K562 (cell line): ENCODE measurements around the gene MED15. TPM values are rescaled to one million over a fixed set of nuclear protein-coding genes. Genes with fewer than 3 reads are reported as not detected.

Experiments
- ATAC-seq: fragments of 200-7000 bp; cut with Tn5 transposase; 3 replicates; pipeline ENCODE4 v1.9.1; 2020; ENCODE audit warnings: moderate library complexity
- BruUV-seq: library from RNA; stranded (reverse); fragments of 400-500 nt; replicated peaks from 2 replicates; lab custom pipeline; 2021; lab: Mats Ljungman, UMichigan
- CTCF ChIA-PET: fragments of 300-600 bp; formaldehyde crosslinking; extraction: SDS; loops from one replicate; lab custom pipeline; 2021; ENCODE audit warnings: low intra/inter-chr PET ratio; lab: Yijun Ruan, JAX
- POLR2A ChIA-PET: fragments of 300-600, 350-650 bp; sonication (Branson Sonifier 250); formaldehyde crosslinking; extraction: SDS; loops from one replicate; lab custom pipeline; 2021; ENCODE audit warnings: antibody characterized with exemption, inconsistent platforms; lab: Yijun Ruan, JAX
- DNase-seq, 4 experiments: peaks; one replicate each; pipeline versions ENCODE4 v3.0.0 to v3.0.0-alpha.2; 2011 to 2018; ENCODE audit warnings: low spot score in 3 of 4, mixed read lengths in 3 of 4; ENCODE audit errors: extremely low read depth in 1 of 4
- FAIRE-seq: peaks from 2 replicates; lab custom pipeline; 2011; peaks lifted over from hg19 to GRCh38; lab: Jason Lieb, UNC
- H2AFZ ChIP-seq: 2 replicates; pipeline ENCODE4 v1.6.0; 2011; ENCODE audit warnings: low read depth, low read length, control low read depth, inconsistent platforms
- H3K27ac ChIP-seq: fragments of 200-600 bp; 3 replicates; pipeline ENCODE4 v1.8.0; 2011; ENCODE audit warnings: low read depth, mild to moderate bottlenecking, control low read depth, inconsistent platforms, low read length, moderate library complexity, mixed read lengths; ENCODE audit errors: extremely low read depth
- H3K27me3 ChIP-seq, 2 experiments: fragments of 300-600 bp in 1 of 2; 2 replicates in 1 of 2; 3 replicates in 1 of 2; pipeline versions ENCODE4 v1.6.0 to v1.8.0; 2011; ENCODE audit warnings: inconsistent platforms in 2 of 2, low read length in 2 of 2, mild to moderate bottlenecking in 1 of 2, mixed read lengths in 1 of 2, moderate library complexity in 1 of 2; ENCODE audit not compliant: control insufficient read depth in 2 of 2, insufficient read depth in 2 of 2
- H3K36me3 ChIP-seq: fragments of 300-600 bp; 3 replicates; pipeline ENCODE4 v1.8.0; 2011; ENCODE audit warnings: mild to moderate bottlenecking, low read length, inconsistent platforms; ENCODE audit not compliant: control insufficient read depth, insufficient read depth
- H3K4me1 ChIP-seq, 2 experiments: fragments of 200-600 bp in 1 of 2; replicated peaks in 1 of 2; 2 replicates in 1 of 2; 3 replicates in 1 of 2; pipeline versions ENCODE4 v1.5.1 to v1.8.0; 2011; ENCODE audit warnings: inconsistent platforms in 2 of 2, low read length in 2 of 2, mild to moderate bottlenecking in 1 of 2, mixed read lengths in 1 of 2, moderate library complexity in 1 of 2; ENCODE audit not compliant: control insufficient read depth in 2 of 2, insufficient read depth in 2 of 2
- H3K4me2 ChIP-seq: 2 replicates; pipeline ENCODE4 v1.6.1; 2011; ENCODE audit warnings: low read length, control low read depth, inconsistent platforms, mixed read lengths; ENCODE audit not compliant: insufficient read depth
- H3K4me3 ChIP-seq: fragments of 200-600 bp; sonication (generic), shearing (Covaris generic); 2 replicates; pipeline ENCODE4 v1.5.1; 2016; ENCODE audit warnings: control low read depth, inconsistent platforms
- H3K79me2 ChIP-seq: fragments of 200-600 bp; 3 replicates; pipeline ENCODE4 v1.8.0; 2011; ENCODE audit warnings: low read length, inconsistent platforms; ENCODE audit not compliant: control insufficient read depth, insufficient read depth
- H3K9ac ChIP-seq, 2 experiments: 2 replicates each; pipeline versions ENCODE4 v1.6.0 to v1.6.1; 2011; ENCODE audit warnings: low read depth in 2 of 2, low read length in 2 of 2, control low read depth in 1 of 2, inconsistent platforms in 1 of 2, mild to moderate bottlenecking in 1 of 2, mixed read lengths in 1 of 2; ENCODE audit not compliant: insufficient read depth in 1 of 2
- H3K9me1 ChIP-seq: one replicate; pipeline ENCODE4 v1.6.0; 2011; ENCODE audit warnings: inconsistent platforms, mild to moderate bottlenecking, low read length, moderate library complexity; ENCODE audit not compliant: control insufficient read depth, insufficient read depth
- H3K9me3 ChIP-seq: replicated peaks from 2 replicates; pipeline ENCODE4 v1.5.1; 2011; ENCODE audit warnings: low read depth, low read length, inconsistent platforms; ENCODE audit not compliant: control insufficient read depth, insufficient read depth
- H4K20me1 ChIP-seq: replicated peaks from 2 replicates; pipeline ENCODE4 v1.6.1; 2011; ENCODE audit warnings: low read length, inconsistent platforms, mixed read lengths; ENCODE audit not compliant: control insufficient read depth, insufficient read depth
- BRD4 ChIP-seq: fragments of 200-600 bp; sonication (generic); IDR thresholded peaks from 2 replicates; pipeline ENCODE4 v1.6.1; 2017; ENCODE audit warnings: inconsistent platforms
- CSDE1 ChIP-seq, 2 experiments: fragments of 450-650 bp; IDR thresholded peaks; 2 replicates each; pipeline ENCODE4 v1.6.1; 2016; ENCODE audit warnings: mild to moderate bottlenecking in 1 of 2
- DMBX1 ChIP-seq: fragments of 250-450 bp; sonication (Bioruptor Pico); IDR thresholded peaks from 2 replicates; pipeline ENCODE4 v1.8.0; 2022; ENCODE audit warnings: inconsistent platforms, mild to moderate bottlenecking, moderate library complexity, borderline replicate concordance
- ELF1 ChIP-seq: fragments of 200-800 bp; sonication (Bioruptor generic); IDR thresholded peaks from 2 replicates; pipeline ENCODE4 v1.6.1; 2016; ENCODE audit warnings: missing genetic modification characterization, missing compliant biosample characterization
- ELF4 ChIP-seq: fragments of 450-650 bp; formaldehyde crosslinking; IDR thresholded peaks from 2 replicates; pipeline ENCODE4 v1.4.0; 2022; ENCODE audit warnings: missing genetic modification characterization
- FOSL1 ChIP-seq: fragments of 200-800 bp; sonication (Bioruptor generic); conservative IDR thresholded peaks from 2 replicates; pipeline ENCODE4 v1.6.1; 2016; ENCODE audit warnings: missing genetic modification characterization, missing compliant biosample characterization
- GTF2E2 ChIP-seq: fragments of 200-800 bp; sonication (Bioruptor generic); IDR thresholded peaks from 2 replicates; pipeline ENCODE4 v1.6.1; 2016; ENCODE audit warnings: missing genetic modification characterization, missing compliant biosample characterization
- HEY1 ChIP-seq: fragments of 250-450 bp; sonication (Bioruptor Pico); IDR thresholded peaks from 2 replicates; pipeline ENCODE4 v1.5.0; 2020; ENCODE audit warnings: mild to moderate bottlenecking, moderate library complexity, borderline replicate concordance
- HIVEP1 ChIP-seq: fragments of 250-450 bp; sonication (Bioruptor Pico); IDR thresholded peaks from 2 replicates; pipeline ENCODE4 v1.4.0; 2020; ENCODE audit warnings: mild to moderate bottlenecking
- NFXL1 ChIP-seq: fragments of 450-650 bp; formaldehyde crosslinking; IDR thresholded peaks from 2 replicates; pipeline ENCODE4 v1.4.0; 2021; ENCODE audit warnings: mild to moderate bottlenecking
- PTRF ChIP-seq: fragments of 450-650 bp; IDR thresholded peaks from 2 replicates; pipeline ENCODE4 v1.6.1; 2016; ENCODE audit warnings: mild to moderate bottlenecking, missing genetic modification characterization, missing compliant biosample characterization
- RBM22 ChIP-seq: fragments of 200-400 bp; formaldehyde crosslinking; IDR thresholded peaks from 2 replicates; pipeline ENCODE4 v1.6.1; 2018; ENCODE audit warnings: low read length, low read depth; ENCODE audit not compliant: poor library complexity, severe bottlenecking
- RBM39 ChIP-seq: fragments of 200-400 bp; formaldehyde crosslinking; optimal IDR thresholded peaks from 2 replicates; pipeline ENCODE3; 2018; ENCODE audit warnings: low read depth, low read length
- RFX7 ChIP-seq: fragments of 250-450 bp; sonication (Bioruptor Pico); IDR thresholded peaks from 2 replicates; pipeline ENCODE4 v1.5.1; 2021; ENCODE audit warnings: mild to moderate bottlenecking
- SAFB2 ChIP-seq: fragments of 200-400 bp; formaldehyde crosslinking; IDR thresholded peaks from 2 replicates; pipeline ENCODE4 v1.6.1; 2018; ENCODE audit warnings: borderline replicate concordance, low read length, low read depth, moderate library complexity; ENCODE audit not compliant: severe bottlenecking
- SRSF3 ChIP-seq: fragments of 200-400 bp; formaldehyde crosslinking; IDR thresholded peaks from 2 replicates; pipeline ENCODE4 v1.6.1; 2016; ENCODE audit warnings: mild to moderate bottlenecking, low read length, moderate library complexity; ENCODE audit not compliant: insufficient read depth
- STAT5B ChIP-seq: fragments of 250-450 bp; sonication (Bioruptor Pico); IDR thresholded peaks from 2 replicates; pipeline ENCODE4 v1.8.0; 2021; ENCODE audit warnings: mild to moderate bottlenecking, inconsistent platforms
- ZNF165 ChIP-seq: fragments of 250-450 bp; sonication (Bioruptor Pico); IDR thresholded peaks from 2 replicates; pipeline ENCODE4 v1.4.0; 2020; ENCODE audit warnings: borderline replicate concordance
- ZNF212 ChIP-seq: fragments of 450-650 bp; formaldehyde crosslinking; IDR thresholded peaks from 2 replicates; pipeline ENCODE4 v1.4.0; 2020; ENCODE audit warnings: mild to moderate bottlenecking
- WGBS: fragments of 100-300 bp; shearing (Covaris generic); methylation state at CpG from one replicate; pipeline ENCODE4 v1.1.6; 2016; ENCODE audit warnings: low coverage, mixed read lengths; ENCODE audit not compliant: insufficient coverage; ENCODE audit errors: missing lambda C conversion rate; 5-methylcytosine and 5-hydroxymethylcytosine counted together
- in situ Hi-C: fragments of 300-500 bp; cut with MboI; formaldehyde crosslinking; loops from 4 replicates; pipeline ENCODE4 v1.15.0; 2018; ENCODE audit warnings: inconsistent platforms, mixed read lengths
- intact Hi-C: fragments of 100-400 bp; cut with micrococcal nuclease; formaldehyde crosslinking; loops from 2 replicates; pipeline ENCODE4 v1.14.2; 2022
- polyA plus RNA-seq, 8 experiments: library from polyadenylated mRNA; depleted of rRNA in 4 of 8; stranded (reverse) in 5 of 8; unstranded in 3 of 8; fragments of >200 nt; fragmentation: Nextera tagmentation in 2 of 8; fragmentation: Illumina TruSeq in 1 of 8; extraction: Ambion mirVana in 2 of 8; extraction: Trizol in 1 of 8; gene quantifications; 2 replicates each; pipeline versions ENCODE4 v1.2.1 to v1.2.3, GENCODE V29; 2011 to 2014; ENCODE audit warnings: inconsistent platforms in 1 of 8, missing spikeins in 1 of 8
- total RNA-seq, 7 experiments: library from RNA; depleted of rRNA in 6 of 7; stranded (reverse); fragments of >200 nt in 6 of 7; fragmentation: Illumina TruSeq in 2 of 7; extraction: Trizol in 2 of 7; gene quantifications; 2 replicates each; pipeline versions ENCODE4 v1.2.1 to v1.2.3, GENCODE V29; 2011 to 2021; ENCODE audit warnings: low replicate concordance in 1 of 7
- TF ChIP-seq, protein P1 (sequence below): fragments of 450-650 bp; IDR thresholded peaks from 2 replicates; pipeline ENCODE4 v1.6.1; 2018; ENCODE audit warnings: mild to moderate bottlenecking, low read depth; ENCODE audit not compliant: partially characterized antibody
- TF ChIP-seq, protein P2 (sequence below): fragments of 450-650 bp; formaldehyde crosslinking; IDR thresholded peaks from 2 replicates; pipeline ENCODE4 v1.4.0; 2020; ENCODE audit warnings: mild to moderate bottlenecking, moderate library complexity

The MED15 gene
- total and polyA plus RNA-seq, 9 of the 15 experiments (the other 6 are each of a cell fraction or from before 2014, with no cell fraction given) = 4.0 to 271 (median 60.1) TPM

DNA sequence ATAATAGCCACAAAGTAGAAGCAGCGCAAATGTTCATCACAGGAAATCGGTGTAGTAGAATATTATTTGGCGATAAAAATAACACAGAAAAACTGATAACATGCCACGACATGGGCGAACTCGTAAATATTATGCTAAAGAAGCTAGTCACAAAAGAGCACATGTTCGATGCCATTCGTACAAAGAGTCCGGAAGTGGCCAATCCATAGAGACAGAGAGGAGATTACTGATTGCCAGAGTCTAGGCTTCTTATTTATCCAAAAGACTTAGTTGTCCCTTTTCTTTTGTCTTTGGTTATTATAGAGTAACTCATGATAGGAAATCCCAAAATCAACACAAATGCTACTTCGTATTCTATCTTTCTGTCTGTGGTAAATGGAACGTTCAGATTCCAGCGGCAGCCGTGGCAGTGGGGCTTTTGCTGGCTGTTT, 56.5 kb downstream of the MED15 start:
- FAIRE-seq (no peak), DNase-seq (no peak), ATAC-seq (peak; percentile 26)
- peaks cover 18% of the 10 kb centered on the region for H4K20me1 ChIP-seq
- H3K9me3 ChIP-seq = no peaks in the 10 kb centered on the region
- ChIA-PET CTCF (interaction anchor here (0.6 to 2.7 kb wide), 23 partner anchors 8 to 1841 kb away, joined by 3 to 24 read pairs (median 4); partner anchors contain the start of genes KLHL22 and MED15), POLR2A (interaction anchor here (0.8 to 68.9 kb wide), 8 partner anchors 10 to 197 kb away, joined by 3 to 1693 read pairs (median 4); partner anchors contain the start of gene MED15)
- WGBS = 50% methylated on average over 13 of the region's 13 CpGs
- peaks cover 2 to 11% of the 10 kb centered on the region in 2 experiments; a peak in 3 of 5 replicates for H3K4me1 ChIP-seq
- no TSS peak for BruUV-seq
- H3K9me1 ChIP-seq = peaks cover 10% of the 10 kb centered on the region
- H3K27me3 ChIP-seq = no peaks in the 10 kb centered on the region
- intact Hi-C loops = loop anchor here (2.0 to 5.0 kb wide), 3 partner anchors 41 to 178 kb away; no protein-coding TSS in a partner anchor
- H3K4me2 ChIP-seq = no peak overlapping the region
- H3K4me3 ChIP-seq = no peak overlapping the region
- H3K27ac ChIP-seq = peak overlapping the region; percentile 0; the same call in 1 of the 3 replicates
- H3K9ac ChIP-seq = peak overlapping the region in 1 of 2 experiments; percentile 32; a peak in 2 of 4 replicates
- no peak overlapping the region; the same call in 1 of the 2 replicates for H2AFZ ChIP-seq
- peaks cover 93% of the 10 kb centered on the region for H3K36me3 ChIP-seq
- H3K79me2 ChIP-seq = no peaks in the 10 kb centered on the region
- in situ Hi-C loops = no loop called here
- TF ChIP-seq HEY1 (CRISPR knock-in tag) (peak; percentile 73; the same call in 1 of the 2 replicates), ELF4 (peak; percentile 76; the same call in 1 of the 2 replicates), SRSF3 (no peak), ZNF165 (CRISPR knock-in tag) (0 out of 2 replicates have a peak, but pooled peaks have one; percentile 76), PTRF (0 out of 2 replicates have a peak, but pooled peaks have one; percentile 44), STAT5B (CRISPR knock-in tag) (0 out of 2 replicates have a peak, but pooled peaks have one; percentile 22), SAFB2 (no peak), GTF2E2 (tag) (no peak; the same call in 1 of the 2 replicates), RBM39 (no peak), ELF1 (tag) (peak; percentile 67; the same call in 1 of the 2 replicates), RFX7 (CRISPR knock-in tag) (0 out of 2 replicates have a peak, but pooled peaks have one; percentile 8), RBM22 (peak; percentile 0), NFXL1 (CRISPR knock-in tag) (peak; percentile 67; the same call in 1 of the 2 replicates), HIVEP1 (CRISPR knock-in tag) (0 out of 2 replicates have a peak, but pooled peaks have one; percentile 17), ZNF212 (CRISPR knock-in tag) (0 out of 2 replicates have a peak, but pooled peaks have one; percentile 43), CSDE1 (IDR thresholded peaks at IDR 0.05) (no peak), DMBX1 (CRISPR knock-in tag) (peak; percentile 71), FOSL1 (tag) (peak; percentile 48; the same call in 1 of the 2 replicates), BRD4 (0 out of 2 replicates have a peak, but pooled peaks have one; percentile 67)
- TF ChIP-seq, protein P1, sequence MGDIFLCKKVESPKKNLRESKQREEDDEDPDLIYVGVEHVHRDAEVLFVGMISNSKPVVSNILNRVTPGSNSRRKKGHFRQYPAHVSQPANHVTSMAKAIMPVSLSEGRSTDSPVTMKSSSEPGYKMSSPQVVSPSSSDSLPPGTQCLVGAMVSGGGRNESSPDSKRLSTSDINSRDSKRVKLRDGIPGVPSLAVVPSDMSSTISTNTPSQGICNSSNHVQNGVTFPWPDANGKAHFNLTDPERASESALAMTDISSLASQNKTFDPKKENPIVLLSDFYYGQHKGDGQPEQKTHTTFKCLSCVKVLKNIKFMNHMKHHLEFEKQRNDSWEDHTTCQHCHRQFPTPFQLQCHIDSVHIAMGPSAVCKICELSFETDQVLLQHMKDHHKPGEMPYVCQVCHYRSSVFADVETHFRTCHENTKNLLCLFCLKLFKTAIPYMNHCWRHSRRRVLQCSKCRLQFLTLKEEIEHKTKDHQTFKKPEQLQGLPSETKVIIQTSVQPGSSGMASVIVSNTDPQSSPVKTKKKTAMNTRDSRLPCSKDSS = no peak
- TF ChIP-seq, protein P2, sequence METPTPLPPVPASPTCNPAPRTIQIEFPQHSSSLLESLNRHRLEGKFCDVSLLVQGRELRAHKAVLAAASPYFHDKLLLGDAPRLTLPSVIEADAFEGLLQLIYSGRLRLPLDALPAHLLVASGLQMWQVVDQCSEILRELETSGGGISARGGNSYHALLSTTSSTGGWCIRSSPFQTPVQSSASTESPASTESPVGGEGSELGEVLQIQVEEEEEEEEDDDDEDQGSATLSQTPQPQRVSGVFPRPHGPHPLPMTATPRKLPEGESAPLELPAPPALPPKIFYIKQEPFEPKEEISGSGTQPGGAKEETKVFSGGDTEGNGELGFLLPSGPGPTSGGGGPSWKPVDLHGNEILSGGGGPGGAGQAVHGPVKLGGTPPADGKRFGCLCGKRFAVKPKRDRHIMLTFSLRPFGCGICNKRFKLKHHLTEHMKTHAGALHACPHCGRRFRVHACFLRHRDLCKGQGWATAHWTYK (CRISPR knock-in tag) = no peak
